HG03159 (cell line): ENCODE data around the gene PTPRZ1.
A peak's percentile ranks its signal among the peaks of the same experiment; 100 is the strongest.

Experiments used
- ATAC-seq: cut with Tn5 transposase; IDR thresholded peaks from one replicate; pipeline ENCODE4 v1.9.1; 2021; ENCODE audit warnings: mild to moderate bottlenecking, moderate library complexity; ENCODE audit not compliant: unreplicated experiment

PTPRZ1 gene

GRCh38 chr7:121953164-121953563 is 80.2 kb downstream of the PTPRZ1 start:
- no peak for ATAC-seq

GRCh38 chr7:121953601-121954000 is 80.6 kb downstream of the PTPRZ1 start:
- ATAC-seq = no peak

- peak; percentile 59 for ATAC-seq
Measured at GRCh38 chr7:121954803-121955202, 81.8 kb downstream of the PTPRZ1 start.

- no peak for ATAC-seq
Measured at GRCh38 chr7:121957626-121958025, 84.7 kb downstream of the PTPRZ1 start.

- ATAC-seq = no peak
Measured at GRCh38 chr7:121960678-121961077, 87.7 kb downstream of the PTPRZ1 start.

GRCh38 chr7:121961089-121961867 is 88.3 kb downstream of the PTPRZ1 start:
- ATAC-seq = no peak

- no peak for ATAC-seq
Measured at GRCh38 chr7:121966276-121966934, 93.4 kb downstream of the PTPRZ1 start.

GRCh38 chr7:121966935-121967332 is 94.0 kb downstream of the PTPRZ1 start:
- no peak for ATAC-seq

- ATAC-seq = no peak
Measured at GRCh38 chr7:121985476-121986030, 112.6 kb downstream of the PTPRZ1 start.

- ATAC-seq = no peak
Measured at GRCh38 chr7:121992068-121992467, 119.1 kb downstream of the PTPRZ1 start.

GRCh38 chr7:121994625-121995410 is 121.9 kb downstream of the PTPRZ1 start:
- ATAC-seq = peak; percentile 98

- no peak for ATAC-seq
Measured at GRCh38 chr7:122006687-122007086, 133.7 kb downstream of the PTPRZ1 start.

GRCh38 chr7:122010116-122010515 is 137.2 kb downstream of the PTPRZ1 start:
- ATAC-seq = no peak

- ATAC-seq = peak; percentile 51
Measured at GRCh38 chr7:122013065-122013464, 140.1 kb downstream of the PTPRZ1 start.

GRCh38 chr7:122013630-122014029 is 140.7 kb downstream of the PTPRZ1 start:
- ATAC-seq = no peak

GRCh38 chr7:122014697-122015096 is 141.7 kb downstream of the PTPRZ1 start:
- ATAC-seq = no peak

- no peak for ATAC-seq
Measured at GRCh38 chr7:122018032-122018431, 145.1 kb downstream of the PTPRZ1 start.

- no peak for ATAC-seq
Measured at GRCh38 chr7:122027058-122027457, 154.1 kb downstream of the PTPRZ1 start.

GRCh38 chr7:122033641-122034040 is 160.7 kb downstream of the PTPRZ1 start:
- ATAC-seq = no peak

GRCh38 chr7:122035876-122036275 is 162.9 kb downstream of the PTPRZ1 start:
- no peak for ATAC-seq

- ATAC-seq = no peak
Measured at GRCh38 chr7:122038134-122038533, 165.2 kb downstream of the PTPRZ1 start.
